ENCODE results near the gene IL10.

IL10 gene

DNA sequence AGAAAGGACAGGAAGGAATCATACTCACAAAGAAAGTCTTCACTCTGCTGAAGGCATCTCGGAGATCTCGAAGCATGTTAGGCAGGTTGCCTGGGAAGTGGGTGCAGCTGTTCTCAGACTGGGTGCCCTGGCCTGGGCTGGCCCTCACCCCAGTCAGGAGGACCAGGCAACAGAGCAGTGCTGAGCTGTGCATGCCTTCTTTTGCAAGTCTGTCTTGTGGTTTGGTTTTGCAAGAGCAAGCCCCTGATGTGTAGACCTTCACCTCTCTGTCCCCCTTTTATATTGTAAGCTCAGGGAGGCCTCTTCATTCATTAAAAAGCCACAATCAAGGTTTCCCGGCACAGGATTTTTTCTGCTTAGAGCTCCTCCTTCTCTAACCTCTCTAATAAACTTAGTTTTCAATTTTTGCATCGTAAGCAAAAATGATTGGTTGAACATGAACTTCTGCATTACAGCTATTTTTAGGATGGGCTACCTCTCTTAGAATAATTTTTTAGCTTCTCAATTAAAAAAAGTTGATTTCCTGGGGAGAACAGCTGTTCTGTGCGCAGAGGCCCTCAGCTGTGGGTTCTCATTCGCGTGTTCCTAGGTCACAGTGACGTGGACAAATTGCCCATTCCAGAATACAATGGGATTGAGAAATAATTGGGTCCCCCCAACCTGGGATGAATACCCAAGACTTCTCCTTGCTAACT, at the start of gene IL10:
Gene IL10, minus strand, starts transcription at position 252 of the 695 bp plus-strand sequence. Its CDS starts 59 bp downstream, at position 193.
- DNase-seq, result no peak

DNA sequence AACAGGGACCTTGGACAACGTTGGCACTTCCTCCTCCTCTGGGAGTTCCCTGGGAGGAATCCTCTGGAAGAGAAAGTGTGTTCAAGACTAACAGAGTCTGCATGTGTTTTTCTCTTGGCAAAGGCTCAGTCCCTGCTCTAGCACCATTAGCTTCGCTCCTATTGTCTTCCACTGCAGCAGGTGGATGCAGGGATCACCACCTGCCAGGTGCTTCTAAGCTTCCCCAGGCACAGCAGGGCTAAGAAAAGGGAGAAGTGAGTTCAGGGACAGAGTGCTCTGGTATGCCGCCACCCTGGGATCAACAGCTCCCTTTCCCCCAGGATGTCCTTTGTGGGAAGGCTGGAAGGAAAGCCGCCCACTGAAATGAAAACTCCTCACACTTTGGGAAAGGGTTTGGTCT, 49.2 kb upstream of the IL10 start:
- no peak for DNase-seq

DNA sequence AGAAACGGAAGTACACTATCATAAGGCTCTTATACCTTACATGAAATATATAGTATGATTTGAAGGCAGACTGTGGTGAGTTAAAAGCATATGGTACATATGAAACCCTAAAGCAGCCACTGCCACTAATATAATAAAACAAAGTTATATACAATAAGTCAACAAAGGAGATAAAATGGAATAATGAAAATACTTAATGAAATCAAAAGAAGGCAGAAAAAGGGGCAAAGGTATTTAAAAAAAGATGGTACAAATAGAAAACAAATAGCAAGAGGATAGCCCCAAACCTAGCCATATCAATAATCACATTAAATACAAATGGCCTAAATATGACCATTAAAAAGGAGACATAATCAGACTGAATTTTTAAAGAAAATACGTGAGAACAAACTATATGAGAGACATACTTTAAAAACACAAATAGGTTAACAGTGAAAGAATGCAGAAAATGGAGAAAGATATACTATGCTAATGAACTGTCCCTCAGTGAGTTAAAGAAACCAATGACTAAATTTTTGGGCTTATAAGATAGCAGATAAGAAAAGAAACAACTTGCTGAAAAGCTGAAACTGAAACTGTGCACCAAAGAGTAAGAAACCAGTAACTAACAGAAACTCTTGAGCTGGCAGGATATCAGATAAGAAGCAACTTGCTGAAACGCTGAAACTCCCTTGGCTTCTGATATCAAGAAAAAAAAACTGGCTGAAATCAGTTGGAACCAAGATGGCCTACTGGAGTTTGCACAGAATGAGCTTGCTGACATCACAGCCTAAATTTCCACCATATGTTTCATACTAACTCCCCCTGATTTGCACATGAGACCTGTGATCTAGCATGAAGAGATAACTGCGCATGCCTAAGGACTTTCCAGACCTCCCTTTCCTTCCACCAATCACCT, 44.3 kb upstream of the IL10 start:
- no peak for DNase-seq

DNA sequence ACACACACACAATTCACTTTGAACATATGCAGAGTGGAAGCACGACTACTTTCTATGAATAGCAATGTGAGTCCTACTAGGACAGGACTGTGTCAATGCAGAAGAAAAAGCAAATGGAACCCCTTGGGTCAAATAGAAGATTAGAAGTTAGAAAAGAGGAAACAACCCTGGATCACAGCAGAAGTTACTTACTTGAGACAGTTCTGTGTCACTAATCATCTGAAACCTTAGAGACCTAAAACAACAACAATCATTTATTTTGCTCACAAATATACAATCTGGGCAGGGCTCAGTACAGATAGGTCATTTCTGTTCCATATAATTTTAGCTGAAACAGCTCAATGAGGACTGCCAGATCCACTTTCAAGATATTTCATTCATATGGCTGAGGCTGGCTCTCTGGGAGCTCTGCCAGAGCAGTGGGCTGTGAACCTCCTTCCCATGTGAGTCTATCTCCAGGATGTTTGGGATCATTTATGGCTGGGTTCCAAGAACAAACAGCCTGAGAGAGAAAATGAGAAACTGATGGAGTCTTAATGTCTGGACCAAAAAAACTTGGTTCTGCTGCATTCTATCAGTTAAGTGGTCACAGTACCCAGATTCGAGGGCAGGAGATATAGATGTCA, 42.5 kb upstream of the IL10 start:
- DNase-seq, result no peak

DNA sequence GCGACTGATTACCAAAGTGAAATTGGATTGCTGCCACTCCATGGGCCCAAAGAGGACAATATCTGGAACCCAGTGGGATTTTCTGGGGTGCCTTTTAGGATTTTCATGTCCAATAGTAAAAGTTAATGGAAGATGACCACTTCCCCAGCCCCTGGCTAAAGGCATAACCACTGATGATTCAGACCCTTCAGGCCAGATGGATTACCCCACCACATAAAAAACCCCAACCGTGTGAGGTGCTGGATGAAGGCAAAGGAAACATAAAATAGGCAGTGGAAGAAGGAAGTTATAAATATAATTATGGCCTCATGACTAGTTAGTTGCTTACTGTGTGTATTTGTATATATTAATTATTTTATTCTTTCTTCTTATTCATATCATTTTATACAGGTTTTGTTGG, 40.2 kb upstream of the IL10 start:
- DNase-seq, result no peak

DNA sequence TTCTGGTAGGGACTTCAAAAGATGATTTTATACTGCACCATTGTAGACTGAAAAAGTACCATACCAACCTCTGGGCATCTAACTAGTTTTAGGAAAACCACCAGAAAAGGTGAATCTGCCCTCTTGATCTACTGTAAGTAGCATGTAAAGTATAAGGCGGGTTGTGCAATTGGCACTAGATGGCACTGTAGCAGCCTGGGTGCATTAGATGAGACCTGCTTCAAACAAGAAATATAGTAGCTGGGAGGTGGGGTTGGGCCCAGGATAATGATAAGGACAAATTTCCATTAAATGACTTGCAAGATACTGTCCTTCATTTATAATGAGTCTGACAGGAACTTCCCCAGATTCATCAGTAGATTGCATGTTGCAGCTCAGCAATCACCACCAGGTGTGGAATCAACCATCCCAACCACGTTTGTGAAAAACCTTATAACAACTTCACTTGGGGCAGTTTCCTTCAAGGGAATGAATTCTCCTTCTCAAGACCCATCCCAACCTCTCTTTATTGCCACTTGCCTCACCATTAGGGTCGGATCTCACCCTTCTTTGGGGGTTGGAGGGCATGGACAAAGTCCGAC, 37.3 kb upstream of the IL10 start:
- peak; percentile 21 for DNase-seq

DNA sequence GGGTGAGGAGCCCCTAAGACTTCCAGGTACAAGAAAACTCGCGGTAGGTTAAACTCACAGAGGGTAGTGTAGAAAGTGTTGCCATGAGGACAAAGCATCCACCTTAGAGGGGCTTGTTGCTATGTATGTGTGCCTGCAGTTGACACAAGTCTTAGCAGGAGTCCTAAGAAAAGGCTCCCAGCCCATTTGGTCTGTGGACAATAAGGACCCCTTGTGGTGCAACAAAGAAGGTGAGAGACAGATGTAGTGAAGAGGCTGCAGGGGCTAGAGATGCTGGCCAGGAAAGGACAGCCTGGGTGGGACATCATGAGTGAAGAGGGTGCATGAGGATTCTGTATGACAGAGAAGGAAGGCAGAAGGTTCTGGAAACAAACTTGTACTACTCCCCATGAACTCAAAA, 36.3 kb upstream of the IL10 start:
- DNase-seq, result peak; percentile 53

DNA sequence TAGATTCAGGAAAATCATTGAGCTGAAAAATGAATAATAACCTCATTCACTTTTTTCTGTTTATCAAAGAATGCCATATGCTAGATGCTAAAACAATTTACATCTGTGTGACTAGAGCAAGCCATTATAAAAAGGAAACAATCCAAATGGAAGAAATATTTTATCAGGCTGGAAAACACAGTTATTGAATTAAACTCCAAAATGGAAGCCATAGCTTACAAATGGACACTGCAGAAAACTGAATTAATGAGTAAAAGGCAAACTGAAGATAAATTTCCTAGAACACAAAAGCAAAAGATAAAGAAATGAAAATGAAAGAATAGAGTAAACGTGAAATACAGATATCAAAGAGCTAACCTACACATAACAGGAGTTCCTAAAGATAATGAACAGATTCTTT, 33.1 kb upstream of the IL10 start:
- DNase-seq, result no peak

DNA sequence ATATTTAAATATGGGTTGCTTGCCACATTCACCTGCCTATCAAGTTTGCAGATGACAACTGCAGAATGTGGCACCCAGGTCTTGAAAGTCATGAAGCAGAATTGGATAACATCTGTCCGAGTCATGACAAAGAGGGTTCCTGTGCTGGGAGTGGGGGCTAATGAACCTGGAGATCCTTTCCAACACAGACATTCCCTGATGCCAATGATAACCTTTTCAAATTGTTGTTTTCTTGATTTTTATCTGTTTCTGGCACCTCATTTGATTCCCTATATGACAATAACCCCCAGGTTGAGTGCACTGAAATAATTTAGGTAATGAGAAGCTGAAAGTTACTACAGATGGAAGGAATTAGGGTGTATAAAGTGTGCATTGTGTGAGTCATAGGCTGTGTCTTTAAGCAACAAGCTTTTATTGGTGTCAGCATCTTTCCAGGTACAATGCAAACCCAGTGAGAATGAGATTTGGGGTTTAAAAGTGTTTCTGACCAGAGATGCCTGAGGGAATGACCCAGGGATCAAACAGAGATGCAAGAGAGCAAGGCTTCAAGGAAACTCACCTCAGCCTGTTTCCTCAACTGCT, 32.0 kb upstream of the IL10 start:
- no peak for DNase-seq

DNA sequence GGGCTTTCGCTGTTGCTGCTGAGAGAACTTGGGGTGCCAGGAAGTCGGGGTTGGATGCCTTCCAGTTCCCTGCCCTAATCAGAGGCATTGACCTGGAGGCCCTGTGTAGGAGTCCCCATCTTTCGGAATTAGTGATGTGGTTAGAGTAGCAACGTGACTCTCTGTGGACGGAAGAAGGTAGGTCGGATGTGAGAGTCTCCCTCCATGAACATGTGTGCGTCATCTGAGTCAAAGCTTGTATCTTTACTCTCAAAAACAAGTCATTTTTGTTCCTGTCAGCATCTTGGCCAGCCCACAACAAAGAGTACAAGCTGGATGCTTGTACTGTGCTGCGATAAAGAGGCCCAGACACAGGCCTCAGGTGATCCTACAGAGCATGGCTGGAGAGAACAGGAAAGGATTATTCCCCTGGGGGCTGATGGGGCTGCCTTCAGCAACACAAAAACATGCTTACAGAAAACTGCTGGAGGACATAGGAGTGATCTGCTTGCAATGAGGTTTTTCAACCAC, 31.0 kb upstream of the IL10 start:
- DNase-seq, result peak; percentile 73

DNA sequence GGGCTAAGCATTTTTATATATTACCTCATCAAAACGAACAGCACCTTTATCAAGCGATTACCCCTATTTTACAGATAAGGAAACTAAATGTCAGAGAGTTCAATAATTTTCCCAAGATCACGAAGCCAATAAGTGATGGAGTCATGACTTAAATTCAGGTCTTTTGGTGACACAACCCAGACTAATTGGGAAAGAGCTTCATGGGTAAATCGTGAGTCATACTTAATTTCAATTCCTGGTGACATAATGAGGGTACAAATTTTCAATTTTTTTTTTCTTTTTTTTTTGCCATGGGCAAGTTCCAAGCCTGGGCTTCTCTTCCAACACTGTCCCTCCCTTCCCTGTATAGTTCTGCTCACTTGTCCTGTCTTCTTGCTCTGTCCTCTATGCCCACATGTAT, 30.1 kb upstream of the IL10 start:
- DNase-seq, result no peak

DNA sequence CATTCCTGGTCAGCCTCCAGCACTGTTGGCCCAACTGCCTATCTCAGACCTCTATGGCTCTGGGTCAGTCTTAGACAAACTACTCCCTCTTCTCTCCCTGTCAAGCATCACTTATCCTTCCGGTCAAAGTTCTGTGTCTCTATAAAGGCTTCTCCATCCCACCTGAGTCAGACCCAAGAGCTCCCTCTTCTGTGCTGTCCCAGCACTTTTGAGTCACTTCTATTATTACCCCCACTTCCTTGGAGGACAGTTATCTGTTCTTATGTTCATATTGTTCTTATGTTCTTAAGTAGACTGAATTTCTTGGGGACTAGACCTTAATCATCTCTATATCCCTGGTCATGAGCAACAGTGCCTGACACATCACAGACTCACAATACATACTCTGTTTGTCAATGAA, 29.2 kb upstream of the IL10 start:
- no peak for DNase-seq

DNA sequence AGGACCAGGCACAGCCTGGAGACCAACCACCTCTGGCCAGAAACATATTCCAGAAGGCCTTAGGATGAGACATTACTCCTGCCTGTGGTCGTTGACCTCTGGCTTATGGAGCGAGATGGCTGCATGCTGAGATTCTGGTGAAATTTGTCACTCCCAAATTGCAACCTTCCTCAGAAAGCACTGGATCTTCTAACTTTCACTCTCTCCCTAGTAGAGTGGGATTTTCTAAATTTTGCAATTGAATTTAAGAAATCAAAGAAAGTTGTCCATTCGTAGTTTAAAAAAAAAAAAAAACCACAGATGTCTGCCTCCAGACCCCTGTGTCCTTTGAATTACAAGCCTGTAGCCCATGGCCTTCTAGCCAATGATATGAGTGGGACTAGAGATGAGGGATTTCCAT, 28.6 kb upstream of the IL10 start:
- no peak for DNase-seq

DNA sequence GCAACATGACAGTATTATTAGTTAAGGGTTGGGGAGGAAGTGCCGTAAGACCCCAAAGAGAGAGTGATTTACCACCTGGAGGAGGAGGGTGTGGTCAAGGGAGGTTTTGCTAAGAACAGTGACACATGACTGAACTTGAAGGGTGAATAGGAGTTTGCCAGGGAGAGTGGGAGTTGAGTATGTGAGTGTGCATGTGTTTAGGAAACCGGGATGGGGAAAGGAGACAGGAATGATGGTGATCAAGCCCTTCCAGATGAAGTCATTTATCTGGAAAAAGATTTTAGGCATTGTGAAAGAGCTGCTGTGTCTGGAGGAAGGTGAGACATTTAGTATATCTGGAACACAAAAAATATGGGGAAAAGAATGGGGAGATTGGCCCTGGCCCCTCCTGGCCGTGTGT, 28.1 kb upstream of the IL10 start:
- no peak for DNase-seq

DNA sequence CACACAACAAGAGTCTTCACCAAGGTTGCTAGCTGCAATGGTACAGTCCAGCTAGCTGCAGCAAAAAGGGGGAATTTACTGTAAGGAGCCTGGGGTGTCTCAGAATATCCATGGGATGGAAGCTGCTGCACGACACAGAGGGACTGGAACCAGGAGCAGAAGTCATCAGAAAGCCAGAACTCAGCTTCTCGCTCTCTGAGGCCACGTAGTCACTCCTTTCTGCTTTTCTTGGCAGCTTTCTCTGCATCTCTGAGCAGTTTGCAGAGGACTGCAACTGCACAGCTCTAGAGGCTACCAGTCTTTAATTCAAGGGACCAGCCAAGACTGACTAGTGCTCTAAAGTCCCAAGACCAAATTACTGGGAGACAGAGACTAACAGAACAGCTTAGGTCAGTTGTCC, 27.0 kb upstream of the IL10 start:
- no peak for DNase-seq

DNA sequence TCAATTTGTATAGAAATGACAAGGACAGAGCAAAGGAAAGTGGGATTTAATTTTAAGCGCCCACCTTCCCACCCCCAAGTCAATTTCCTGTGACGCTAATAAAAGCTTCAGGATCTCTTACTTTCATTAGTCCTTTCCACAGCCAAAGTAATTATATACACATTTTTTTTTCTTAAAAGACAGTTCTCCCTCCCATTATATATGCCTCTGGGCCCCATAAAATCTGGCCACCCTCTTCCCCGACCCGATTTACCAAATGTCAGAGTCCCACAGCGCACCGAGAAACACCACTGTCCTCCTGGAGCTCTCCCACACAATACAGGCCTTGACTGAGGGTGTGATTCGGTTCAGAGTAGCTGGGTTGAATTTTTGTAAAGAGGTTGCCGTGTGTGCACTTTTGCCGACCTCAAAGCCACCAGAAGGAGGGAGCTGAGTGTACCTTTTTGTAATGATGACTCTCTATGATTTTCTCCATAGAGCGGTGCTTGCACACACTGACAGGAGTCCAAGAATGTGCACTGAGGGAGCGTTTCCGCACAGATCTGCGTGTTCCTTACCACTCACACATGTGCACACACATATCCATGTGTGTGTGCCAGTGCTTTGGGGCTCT, 26.2 kb upstream of the IL10 start:
- no peak for DNase-seq

DNA sequence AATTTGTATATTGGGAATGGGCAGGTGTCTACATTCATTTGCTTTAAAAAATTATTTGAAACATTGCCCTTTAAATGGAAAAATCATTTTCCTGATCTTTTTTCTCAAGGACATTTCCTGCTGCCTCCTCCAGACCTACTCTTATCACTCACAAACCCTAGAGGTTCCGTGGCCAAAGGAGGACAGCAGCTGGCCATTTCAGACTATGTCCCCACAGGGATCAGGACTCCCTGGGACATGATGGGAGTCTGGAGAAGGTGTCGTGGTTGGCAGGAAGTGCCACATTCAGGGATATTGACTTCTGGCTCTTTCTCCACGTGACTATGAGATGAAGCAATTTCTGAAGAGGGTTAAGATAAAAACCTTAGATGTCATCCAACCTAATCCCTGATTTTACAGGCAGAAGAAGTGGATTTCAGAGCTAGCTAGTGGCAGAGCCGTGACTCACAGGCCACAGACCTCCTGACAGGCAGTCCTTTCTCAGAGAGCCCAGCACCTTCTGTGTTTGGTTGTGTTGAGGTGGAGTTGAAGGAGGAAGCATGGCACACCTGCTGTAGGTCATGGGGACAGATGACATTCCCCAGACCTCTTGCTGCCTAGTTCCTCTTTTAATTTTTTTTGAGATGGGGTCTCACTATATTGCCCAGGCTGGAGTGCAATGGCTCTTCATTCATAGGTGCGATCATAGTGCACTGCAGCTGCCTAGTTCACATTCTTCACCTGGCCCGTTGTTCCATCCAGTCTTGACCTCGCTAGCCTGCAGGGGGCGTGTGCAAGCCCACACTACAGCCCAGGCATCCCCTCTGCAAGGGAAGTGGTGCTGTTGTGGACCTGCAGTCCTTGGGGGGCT, 25.5 kb upstream of the IL10 start:
- DNase-seq, result peak; percentile 27

DNA sequence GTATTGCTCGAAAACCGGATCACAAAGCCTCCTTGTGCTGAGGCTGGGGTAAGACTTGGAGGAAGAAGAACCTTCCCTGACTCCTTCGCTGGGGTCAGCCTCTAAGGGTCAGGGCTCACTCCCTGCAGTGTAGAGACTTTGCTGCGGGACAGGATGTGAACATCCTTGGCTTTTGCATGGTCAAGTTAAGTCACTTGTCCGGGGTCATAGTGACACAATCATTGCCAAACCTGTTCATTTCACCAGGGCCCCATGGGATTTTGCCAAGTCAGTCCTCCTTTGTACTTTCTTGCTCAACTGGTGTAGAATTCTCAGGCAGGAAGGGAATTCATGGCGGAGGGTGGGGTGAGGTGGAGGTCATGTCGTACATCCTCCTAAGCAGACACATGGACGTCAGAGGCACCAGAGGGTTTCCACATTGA, 24.7 kb upstream of the IL10 start:
- no peak for DNase-seq

DNA sequence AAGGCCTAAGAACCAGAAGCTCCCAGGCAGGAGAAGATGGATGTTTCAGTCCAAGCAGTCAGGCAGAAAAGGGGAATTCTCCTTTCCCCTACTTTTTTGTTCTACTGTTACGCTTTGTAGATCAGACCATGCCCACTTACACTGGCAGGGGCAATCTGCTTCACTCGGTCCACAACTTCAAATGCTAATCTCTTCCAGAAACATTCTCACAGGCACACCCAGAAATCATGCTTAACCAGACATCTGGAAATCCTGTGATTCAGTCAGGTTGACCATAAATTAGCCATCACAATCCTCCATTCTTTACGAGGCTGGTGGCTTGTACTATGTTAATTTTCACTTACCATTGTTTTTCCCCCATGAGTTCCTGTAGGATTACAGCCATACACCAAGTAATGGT, 23.8 kb upstream of the IL10 start:
- no peak for DNase-seq

DNA sequence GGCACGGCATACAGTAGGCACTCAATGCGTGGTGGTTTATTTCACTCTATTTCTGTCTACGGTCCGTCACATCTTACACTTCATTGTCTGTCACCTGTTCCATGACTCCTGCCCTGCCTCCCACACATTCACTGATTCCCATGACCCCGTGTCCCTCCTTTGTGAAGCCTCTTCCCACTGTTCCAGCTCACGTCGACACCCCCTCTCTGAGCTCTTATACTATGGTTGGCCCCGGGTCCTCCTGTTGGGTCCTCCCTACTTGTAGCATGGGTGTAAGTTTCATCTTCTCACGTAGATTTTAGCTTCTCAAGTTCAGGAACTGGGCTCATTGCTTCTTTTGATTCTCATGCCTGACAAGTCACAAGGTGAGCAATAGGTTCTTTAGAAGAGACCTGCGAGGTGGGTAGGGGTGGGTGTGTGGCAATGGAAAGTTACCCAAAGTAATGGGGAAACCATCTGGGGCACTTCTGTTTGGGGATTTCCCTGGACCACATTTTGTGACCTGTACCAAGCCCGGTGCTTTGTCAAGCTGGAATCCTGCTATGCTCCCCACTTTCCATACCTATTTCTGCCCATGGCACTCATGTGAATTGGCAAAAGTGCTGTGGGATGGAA, 22.1 kb upstream of the IL10 start:
- DNase-seq, result no peak

DNA sequence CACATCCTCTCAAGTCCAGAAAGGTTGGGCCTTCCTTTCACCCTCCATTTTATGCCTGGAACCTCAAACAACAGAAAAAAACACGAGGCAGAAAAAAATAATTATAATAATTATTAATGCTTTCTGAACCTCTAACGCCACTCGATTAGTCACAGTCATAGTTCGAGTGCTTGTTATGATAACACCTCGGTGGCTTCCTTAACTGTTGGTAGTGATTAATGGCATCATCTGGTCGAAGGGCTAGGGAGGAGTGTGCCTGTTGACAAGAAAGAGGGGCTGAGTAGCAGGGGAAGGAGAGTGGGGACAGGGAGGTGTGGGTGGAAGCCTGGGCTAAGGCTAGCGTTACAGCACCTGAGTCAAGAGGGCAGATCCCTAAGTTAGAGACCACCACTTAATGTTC, 21.3 kb upstream of the IL10 start:
- DNase-seq, result no peak
